Neural progenitor cell (in vitro differentiated cells): Measurements from ENCODE around the gene CPA4.

Source experiments
- EZH2 ChIP-seq: fragments of 200-600 bp; sonication (generic); IDR thresholded peaks from 2 replicates; pipeline ENCODE4 v1.6.1; 2017; ENCODE audit warnings: antibody characterized with exemption, mild to moderate bottlenecking, moderate library complexity
- EZH2phosphoT487 ChIP-seq: fragments of 200-600 bp; sonication (generic); IDR thresholded peaks from 2 replicates; pipeline ENCODE4 v1.6.1; 2017; ENCODE audit warnings: antibody characterized with exemption
- TF ChIP-seq, protein P1 (sequence below): fragments of 200-600 bp; sonication (generic); IDR thresholded peaks from 2 replicates; pipeline ENCODE4 v1.5.1; 2017; ENCODE audit warnings: antibody characterized with exemption, mild to moderate bottlenecking

DNA sequence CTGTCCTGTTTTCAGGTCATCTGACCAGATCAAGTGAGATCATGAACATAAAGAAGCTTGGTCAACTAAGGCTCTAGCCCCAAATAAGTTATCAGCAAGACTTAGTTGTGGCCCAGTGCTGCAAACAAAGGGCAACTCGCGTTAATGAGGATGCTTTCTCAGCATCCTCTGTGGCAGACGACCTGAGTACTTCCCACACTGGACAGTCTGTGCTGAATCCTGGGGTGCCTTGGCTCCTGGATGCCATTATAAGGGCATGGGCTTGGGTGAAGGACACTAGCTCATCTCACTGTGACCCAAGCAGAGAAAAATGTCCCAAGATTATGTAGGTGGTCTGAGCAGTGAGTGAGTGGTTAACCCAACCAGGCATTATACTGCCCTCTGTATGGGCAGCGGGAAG lies 65.5 kb downstream of the CPA4 start:
- TF ChIP-seq, protein P1, sequence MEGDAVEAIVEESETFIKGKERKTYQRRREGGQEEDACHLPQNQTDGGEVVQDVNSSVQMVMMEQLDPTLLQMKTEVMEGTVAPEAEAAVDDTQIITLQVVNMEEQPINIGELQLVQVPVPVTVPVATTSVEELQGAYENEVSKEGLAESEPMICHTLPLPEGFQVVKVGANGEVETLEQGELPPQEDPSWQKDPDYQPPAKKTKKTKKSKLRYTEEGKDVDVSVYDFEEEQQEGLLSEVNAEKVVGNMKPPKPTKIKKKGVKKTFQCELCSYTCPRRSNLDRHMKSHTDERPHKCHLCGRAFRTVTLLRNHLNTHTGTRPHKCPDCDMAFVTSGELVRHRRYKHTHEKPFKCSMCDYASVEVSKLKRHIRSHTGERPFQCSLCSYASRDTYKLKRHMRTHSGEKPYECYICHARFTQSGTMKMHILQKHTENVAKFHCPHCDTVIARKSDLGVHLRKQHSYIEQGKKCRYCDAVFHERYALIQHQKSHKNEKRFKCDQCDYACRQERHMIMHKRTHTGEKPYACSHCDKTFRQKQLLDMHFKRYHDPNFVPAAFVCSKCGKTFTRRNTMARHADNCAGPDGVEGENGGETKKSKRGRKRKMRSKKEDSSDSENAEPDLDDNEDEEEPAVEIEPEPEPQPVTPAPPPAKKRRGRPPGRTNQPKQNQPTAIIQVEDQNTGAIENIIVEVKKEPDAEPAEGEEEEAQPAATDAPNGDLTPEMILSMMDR = no peak
- no peak for TF ChIP-seq EZH2phosphoT487
- no peak for TF ChIP-seq EZH2
